Testis (tissue), 3 donors: ENCODE results near the gene PMEPA1. TPM values are rescaled to one million over a fixed set of nuclear protein-coding genes. Genes with fewer than 3 reads are reported as not detected.

Experiments used
- DNase-seq: peaks from one replicate; pipeline ENCODE4 v3.0.0-alpha.2; 2019
- H3K27ac ChIP-seq, 2 donors: fragments of 200-600 bp; sonication (generic); one replicate each; pipeline ENCODE4 v1.5.1; 2019
- H3K27me3 ChIP-seq: fragments of 200-600 bp; sonication (generic); one replicate; pipeline ENCODE4 v1.5.1; 2019
- H3K36me3 ChIP-seq: fragments of 200-600 bp; sonication (generic); one replicate; pipeline ENCODE4 v1.5.1; 2017; ENCODE audit warnings: low read depth; ENCODE audit errors: missing control alignments
- H3K4me1 ChIP-seq: fragments of 200-600 bp; sonication (generic); one replicate; pipeline ENCODE4 v1.5.1; 2019
- H3K4me3 ChIP-seq, 2 donors: fragments of 200-600 bp; sonication (generic); one replicate each; pipeline ENCODE4 v1.5.1; 2017 to 2019
- H3K9me3 ChIP-seq: fragments of 200-600 bp; sonication (generic); one replicate; pipeline ENCODE4 v1.5.1; 2017
- CTCF ChIP-seq, 3 experiments: fragments of 450-650 bp in 2 of 3; fragments of 200-600 bp in 1 of 3; sonication (generic) in 1 of 3; IDR thresholded peaks; one replicate each; pipeline ENCODE4 v1.5.1; 2016 to 2019; ENCODE audit warnings: antibody characterized with exemption in 3 of 3, mild to moderate bottlenecking in 2 of 3, moderate library complexity in 1 of 3
- POLR2A ChIP-seq: fragments of 450-650 bp; IDR thresholded peaks from one replicate; pipeline ENCODE4 v1.6.1; 2017; ENCODE audit warnings: antibody characterized with exemption, mild to moderate bottlenecking, moderate library complexity
- WGBS, 2 donors: methylation state at CpG; one replicate each; pipeline ENCODE4 v1.1.5; 2018; 5-methylcytosine and 5-hydroxymethylcytosine counted together
- intact Hi-C: fragments of 100-400 bp; cut with DNase I; formaldehyde crosslinking; loops from one replicate; pipeline ENCODE4 v1.15.1; 2023; ENCODE audit warnings: low total_unique reads
- polyA plus RNA-seq: library from polyadenylated mRNA; stranded (reverse); fragments of 350-450 nt; fragmentation: Illumina TruSeq; extraction: RNeasy Lipid Tissue Mini Kit (QIAGEN cat#74804); gene quantifications from one replicate; pipeline ENCODE4 v1.2.3, GENCODE V29; 2014; ENCODE audit warnings: low read depth, low replicate concordance; ENCODE audit not compliant: insufficient read depth
- total RNA-seq, 2 donors: library from RNA; depleted of rRNA; stranded (reverse); fragments of >200 nt; gene quantifications; one replicate each; pipeline ENCODE4 v1.2.3, GENCODE V29; 2016

PMEPA1 gene
- total and polyA plus RNA-seq, 3 donors from 2014 or later: 8.1 to 16.8 (median 12.1) TPM

- H3K36me3 ChIP-seq: no peaks in the 10 kb centered on the region
- no peaks in the 10 kb centered on the region for H3K9me3 ChIP-seq
- intact Hi-C loops: no loop called here
- TF ChIP-seq POLR2A (no peak), CTCF (IDR thresholded peaks at IDR 0.05) (no peak)
- WGBS, 2 donors: 68 to 69% methylated on average over 5 of the region's 5 CpGs
- peaks cover 8% of the 10 kb centered on the region for H3K4me1 ChIP-seq
- no peaks in the 10 kb centered on the region for H3K27me3 ChIP-seq
- no peak for DNase-seq
- no peak overlapping the region for H3K4me3 ChIP-seq
- no peak overlapping the region for H3K27ac ChIP-seq
These were observed 3.2 kb upstream of the PMEPA1 start for GRCh38 chr20:57712851-57713504.

GRCh38 chr20:57712341-57712740 is 2.5 kb upstream of the PMEPA1 start:
- 64 to 66% methylated on average over 9 of the region's 9 CpGs for WGBS, 2 donors
- DNase-seq: no peak
- Histone ChIP-seq H3K4me3 (no peak overlapping the region), H3K27me3 (no peaks in the 10 kb centered on the region), H3K27ac (no peak overlapping the region), H3K4me1 (peaks cover 8% of the 10 kb centered on the region), H3K9me3 (no peaks in the 10 kb centered on the region), H3K36me3 (no peaks in the 10 kb centered on the region)
- intact Hi-C loops: no loop called here
- TF ChIP-seq POLR2A (no peak), CTCF (IDR thresholded peaks at IDR 0.05) (no peak)

- Histone ChIP-seq H3K27me3 (no peaks in the 10 kb centered on the region), H3K4me3 (no peak overlapping the region), H3K9me3 (no peaks in the 10 kb centered on the region), H3K4me1 (peaks cover 8% of the 10 kb centered on the region), H3K36me3 (no peaks in the 10 kb centered on the region), H3K27ac (no peak overlapping the region)
- no peak for TF ChIP-seq CTCF (IDR thresholded peaks at IDR 0.05)
- no peak for TF ChIP-seq POLR2A
- intact Hi-C loops: no loop called here
- 83 to 88% methylated on average over 7 of the region's 7 CpGs for WGBS, 2 donors
- DNase-seq: no peak
These were observed 2.0 kb upstream of the PMEPA1 start for GRCh38 chr20:57711826-57712225.

- no peak for DNase-seq
- 67 to 73% methylated on average over 8 of the region's 8 CpGs for WGBS, 2 donors
These were observed 1.5 kb upstream of the PMEPA1 start for GRCh38 chr20:57711311-57711712.

More at GRCh38 chr20:57711311-57711712, 1.5 kb upstream of the PMEPA1 start:
- H3K9me3 ChIP-seq: no peaks in the 10 kb centered on the region
- no peak overlapping the region for H3K4me3 ChIP-seq
- H3K36me3 ChIP-seq: no peaks in the 10 kb centered on the region
- H3K27ac ChIP-seq: no peak overlapping the region
- intact Hi-C loops: no loop called here
- peaks cover 8% of the 10 kb centered on the region for H3K4me1 ChIP-seq
- no peaks in the 10 kb centered on the region for H3K27me3 ChIP-seq
- TF ChIP-seq CTCF (IDR thresholded peaks at IDR 0.05) (no peak), POLR2A (no peak)
